ENCODE data around the gene MAPRE2. TPM values are rescaled to one million over a fixed set of nuclear protein-coding genes. Genes with fewer than 3 reads are reported as not detected.

Gene MAPRE2
- total RNA-seq, 4 donors from 2014 or later, result 16.5 to 50.3 (median 21.2) TPM

DNA sequence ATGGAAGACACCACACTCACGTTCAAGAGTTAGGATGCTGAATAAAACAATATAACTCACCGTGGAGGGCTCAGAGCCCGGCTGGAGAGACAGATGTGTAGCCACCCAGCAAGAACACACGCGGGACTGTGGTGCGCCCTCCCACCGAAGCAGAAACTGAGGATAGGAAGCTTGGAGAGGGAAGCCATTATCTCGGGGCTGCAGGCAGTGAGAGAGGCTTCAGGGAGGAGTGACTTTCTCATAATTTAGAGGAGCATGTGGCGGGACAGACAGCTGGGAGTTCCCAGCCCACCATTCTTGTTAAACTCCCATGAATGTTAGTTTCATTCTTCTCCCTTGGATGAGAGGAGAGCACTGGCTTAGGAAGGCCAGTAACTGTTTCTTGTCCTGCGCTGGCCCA lies 96.4 kb downstream of the MAPRE2 start:
- DNase-seq, result no peak
- Histone ChIP-seq H3K4me1 (no peaks in the 10 kb centered on the region), H3K36me3 (peaks cover 0 to 36% (median 0%) of the 10 kb centered on the region in 3 donors), H3K27ac (no peak overlapping the region), H3K27me3 (no peaks in the 10 kb centered on the region), H3K9me3 (no peaks in the 10 kb centered on the region), H3K4me3 (no peak overlapping the region)
- TF ChIP-seq, protein P1, sequence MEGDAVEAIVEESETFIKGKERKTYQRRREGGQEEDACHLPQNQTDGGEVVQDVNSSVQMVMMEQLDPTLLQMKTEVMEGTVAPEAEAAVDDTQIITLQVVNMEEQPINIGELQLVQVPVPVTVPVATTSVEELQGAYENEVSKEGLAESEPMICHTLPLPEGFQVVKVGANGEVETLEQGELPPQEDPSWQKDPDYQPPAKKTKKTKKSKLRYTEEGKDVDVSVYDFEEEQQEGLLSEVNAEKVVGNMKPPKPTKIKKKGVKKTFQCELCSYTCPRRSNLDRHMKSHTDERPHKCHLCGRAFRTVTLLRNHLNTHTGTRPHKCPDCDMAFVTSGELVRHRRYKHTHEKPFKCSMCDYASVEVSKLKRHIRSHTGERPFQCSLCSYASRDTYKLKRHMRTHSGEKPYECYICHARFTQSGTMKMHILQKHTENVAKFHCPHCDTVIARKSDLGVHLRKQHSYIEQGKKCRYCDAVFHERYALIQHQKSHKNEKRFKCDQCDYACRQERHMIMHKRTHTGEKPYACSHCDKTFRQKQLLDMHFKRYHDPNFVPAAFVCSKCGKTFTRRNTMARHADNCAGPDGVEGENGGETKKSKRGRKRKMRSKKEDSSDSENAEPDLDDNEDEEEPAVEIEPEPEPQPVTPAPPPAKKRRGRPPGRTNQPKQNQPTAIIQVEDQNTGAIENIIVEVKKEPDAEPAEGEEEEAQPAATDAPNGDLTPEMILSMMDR (IDR thresholded peaks at IDR 0.05), result no peak
- TF ChIP-seq POLR2A (IDR thresholded peaks at IDR 0.05), result no peak

DNA sequence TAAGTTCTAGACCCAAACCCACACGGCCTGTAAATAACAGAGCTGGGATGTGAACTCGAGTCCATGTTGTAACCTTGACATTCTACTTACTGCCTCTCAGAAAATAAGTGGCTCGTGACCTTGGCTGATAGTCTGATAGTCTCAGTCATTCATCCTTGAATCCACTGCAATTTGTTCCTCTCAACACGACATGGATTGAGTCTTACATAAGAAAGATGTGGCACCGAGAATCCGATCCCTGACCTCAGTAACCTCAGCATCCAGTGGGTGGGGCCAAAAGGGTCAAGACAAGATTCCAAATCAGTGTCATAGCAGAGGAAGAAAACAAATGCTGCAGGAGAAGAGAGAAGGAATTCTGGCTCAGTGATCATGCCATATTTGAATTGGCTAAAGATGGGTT lies 97.6 kb downstream of the MAPRE2 start:
- no peak for DNase-seq
- Histone ChIP-seq H3K36me3 (peaks cover 0 to 31% (median 0%) of the 10 kb centered on the region in 3 donors), H3K4me3 (no peak overlapping the region), H3K9me3 (no peaks in the 10 kb centered on the region), H3K27me3 (no peaks in the 10 kb centered on the region), H3K4me1 (no peaks in the 10 kb centered on the region), H3K27ac (no peak overlapping the region)
- no peak for TF ChIP-seq POLR2A (IDR thresholded peaks at IDR 0.05)
- TF ChIP-seq, protein P1 (IDR thresholded peaks at IDR 0.05), result no peak

DNA sequence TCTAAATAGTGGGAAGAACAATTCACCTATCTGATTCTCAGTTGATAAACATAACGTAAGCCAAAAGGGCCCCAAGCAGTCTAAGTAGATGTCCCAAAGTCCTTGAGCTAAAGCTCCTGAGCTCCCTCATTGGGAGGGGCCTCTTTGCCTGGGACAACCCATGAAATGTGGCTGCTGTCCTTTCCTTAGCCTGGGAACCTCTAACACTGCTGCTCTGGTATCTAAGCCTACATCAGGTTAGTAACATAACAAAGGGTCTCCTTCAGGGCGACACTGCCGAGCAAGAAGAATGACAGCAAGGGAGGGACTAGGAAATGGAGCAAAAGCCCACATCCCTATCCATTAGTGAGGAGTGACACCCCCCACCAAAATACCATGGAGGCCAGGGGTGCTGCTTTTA lies 98.3 kb downstream of the MAPRE2 start:
- H3K9me3 ChIP-seq, result no peaks in the 10 kb centered on the region
- no peak overlapping the region for H3K27ac ChIP-seq
- H3K4me1 ChIP-seq, result no peaks in the 10 kb centered on the region
- H3K27me3 ChIP-seq, result no peaks in the 10 kb centered on the region
- no peak for DNase-seq
- no peak overlapping the region for H3K4me3 ChIP-seq
- TF ChIP-seq, protein P1 (IDR thresholded peaks at IDR 0.05), result no peak
- TF ChIP-seq POLR2A (IDR thresholded peaks at IDR 0.05), result no peak
- peaks cover 0 to 25% (median 0%) of the 10 kb centered on the region in 3 donors for H3K36me3 ChIP-seq

DNA sequence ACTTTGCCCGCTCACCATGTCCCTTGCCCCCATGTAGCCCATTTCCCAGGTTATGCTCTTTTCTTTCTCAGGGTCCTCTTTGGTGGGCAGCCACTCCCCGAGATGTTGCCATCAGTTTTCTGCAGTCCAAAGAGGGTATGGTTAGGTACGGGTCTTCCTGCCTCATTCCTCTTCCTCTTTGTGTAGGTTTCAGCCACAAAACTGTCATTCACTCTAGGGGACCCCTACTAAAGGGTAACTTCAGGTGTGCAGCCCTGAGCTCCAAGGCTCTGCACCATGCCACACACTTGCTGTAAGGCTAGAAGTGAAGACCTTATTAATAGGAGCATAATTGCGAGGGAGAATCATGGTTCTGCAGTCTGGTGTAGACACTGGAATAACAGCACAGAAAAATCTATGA lies 99.9 kb downstream of the MAPRE2 start:
- Histone ChIP-seq H3K27me3 (no peaks in the 10 kb centered on the region), H3K4me3 (no peak overlapping the region), H3K4me1 (no peaks in the 10 kb centered on the region), H3K36me3 (peaks cover 0 to 11% (median 0%) of the 10 kb centered on the region in 3 donors), H3K27ac (no peak overlapping the region), H3K9me3 (no peaks in the 10 kb centered on the region)
- no peak for DNase-seq
- TF ChIP-seq, protein P1 (IDR thresholded peaks at IDR 0.05), result no peak
- TF ChIP-seq POLR2A (IDR thresholded peaks at IDR 0.05), result no peak

DNA sequence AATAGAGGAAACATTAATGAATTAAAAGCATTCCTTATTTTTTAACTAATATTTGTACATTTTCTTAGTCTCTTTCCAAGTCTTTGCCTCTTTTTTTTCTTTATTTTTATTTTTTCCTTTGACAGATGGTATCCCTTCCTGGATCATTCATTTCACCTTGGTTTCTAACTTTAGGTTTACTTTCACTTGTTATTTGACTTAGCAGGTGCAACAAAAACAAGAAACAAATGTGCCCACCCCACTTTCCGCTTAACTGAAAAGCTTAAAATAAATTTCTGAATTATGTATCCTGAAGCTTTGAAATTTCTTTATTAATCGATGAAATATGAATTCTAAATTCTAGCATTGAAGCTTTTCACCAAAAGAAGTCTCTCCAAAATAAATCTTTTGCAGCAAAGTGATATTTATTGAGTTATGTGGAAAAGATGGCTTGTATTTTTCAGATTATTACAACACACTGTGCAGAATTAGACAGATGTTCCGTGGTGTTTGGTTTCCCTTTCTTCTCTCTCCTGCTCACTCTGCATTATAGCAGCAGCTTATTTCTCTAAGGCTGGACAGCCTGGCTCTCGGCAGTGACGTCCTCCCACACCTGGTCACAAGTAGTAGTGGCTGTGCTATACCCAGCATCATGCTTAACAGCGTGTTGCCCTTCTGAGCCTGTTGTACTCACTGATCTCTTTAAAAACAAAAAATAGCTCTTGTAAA lies 100.5 kb downstream of the MAPRE2 start:
- H3K4me3 ChIP-seq, result no peak overlapping the region
- H3K27ac ChIP-seq, result no peak overlapping the region
- no peaks in the 10 kb centered on the region for H3K9me3 ChIP-seq
- DNase-seq, result no peak
- peaks cover 0 to 5% (median 0%) of the 10 kb centered on the region in 3 donors for H3K36me3 ChIP-seq
- H3K27me3 ChIP-seq, result no peaks in the 10 kb centered on the region
- H3K4me1 ChIP-seq, result no peaks in the 10 kb centered on the region
- TF ChIP-seq, protein P1 (IDR thresholded peaks at IDR 0.05), result no peak
- TF ChIP-seq POLR2A (IDR thresholded peaks at IDR 0.05), result no peak
